Measurements from ENCODE around the gene ARID1A. TPM values are rescaled to one million over a fixed set of nuclear protein-coding genes. Genes with fewer than 3 reads are reported as not detected.
"Not testable (repeated sequence)": the region's sequence is repeated elsewhere in the genome, so short reads cannot be mapped to it uniquely, and the experiment has no call there.

ARID1A gene
- 16.5 and 17.6 TPM in 2 replicates for total RNA-seq (2014; rRNA removed; shearing (Covaris generic))
- polyA plus RNA-seq (2014; cell fraction: nucleus; rRNA removed) = 12.9 and 19.3 TPM in 2 replicates

GRCh38 chr1:26695356-26696118, at the start of gene ARID1A:
Gene ARID1A (plus strand): TSS chr1:26696015. CDS start chr1:26696404, 389 bp downstream.
- DNase-seq (ENCODE audit: extremely low read depth, low read depth) = peak; percentile 89

- DNase-seq (ENCODE audit: extremely low read depth, low read depth) = no peak
Observed at GRCh38 chr1:26664802-26665201, 31.0 kb upstream of the ARID1A start.

GRCh38 chr1:26666855-26667254, 29.0 kb upstream of the ARID1A start:
- no peak for DNase-seq (ENCODE audit: extremely low read depth, low read depth)

GRCh38 chr1:26668106-26668786, 27.6 kb upstream of the ARID1A start:
- DNase-seq (ENCODE audit: extremely low read depth, low read depth) = not testable (repeated sequence)

- DNase-seq (ENCODE audit: extremely low read depth, low read depth) = peak; percentile 78
Observed at GRCh38 chr1:26677306-26678115, 18.3 kb upstream of the ARID1A start.

GRCh38 chr1:26684763-26685508, 10.9 kb upstream of the ARID1A start:
- no peak for DNase-seq (ENCODE audit: extremely low read depth, low read depth)

- no peak for DNase-seq (ENCODE audit: extremely low read depth, low read depth)
Observed at GRCh38 chr1:26686795-26687194, 9.0 kb upstream of the ARID1A start.

GRCh38 chr1:26689504-26689903, 6.3 kb upstream of the ARID1A start:
- DNase-seq (ENCODE audit: extremely low read depth, low read depth) = no peak

GRCh38 chr1:26690157-26690556, 5.7 kb upstream of the ARID1A start:
- no peak for DNase-seq (ENCODE audit: extremely low read depth, low read depth)

GRCh38 chr1:26690576-26691031, 5.2 kb upstream of the ARID1A start:
- no peak for DNase-seq (ENCODE audit: extremely low read depth, low read depth)

GRCh38 chr1:26692211-26692792, 3.5 kb upstream of the ARID1A start:
- DNase-seq (ENCODE audit: extremely low read depth, low read depth) = peak; percentile 88

GRCh38 chr1:26692793-26693490, 2.9 kb upstream of the ARID1A start:
- peak; percentile 94 for DNase-seq (ENCODE audit: extremely low read depth, low read depth)

GRCh38 chr1:26693599-26694572, 1.9 kb upstream of the ARID1A start:
- no peak for DNase-seq (ENCODE audit: extremely low read depth, low read depth)

GRCh38 chr1:26694638-26695355, 1.0 kb upstream of the ARID1A start:
- no peak for DNase-seq (ENCODE audit: extremely low read depth, low read depth)

GRCh38 chr1:26696119-26696653, 371 bp downstream of the ARID1A start:
- no peak for DNase-seq (ENCODE audit: extremely low read depth, low read depth)

- no peak for DNase-seq (ENCODE audit: extremely low read depth, low read depth)
Observed at GRCh38 chr1:26696654-26697430, 1.0 kb downstream of the ARID1A start.
